ENCODE data around the gene PLPPR5.

Gene PLPPR5

DNA sequence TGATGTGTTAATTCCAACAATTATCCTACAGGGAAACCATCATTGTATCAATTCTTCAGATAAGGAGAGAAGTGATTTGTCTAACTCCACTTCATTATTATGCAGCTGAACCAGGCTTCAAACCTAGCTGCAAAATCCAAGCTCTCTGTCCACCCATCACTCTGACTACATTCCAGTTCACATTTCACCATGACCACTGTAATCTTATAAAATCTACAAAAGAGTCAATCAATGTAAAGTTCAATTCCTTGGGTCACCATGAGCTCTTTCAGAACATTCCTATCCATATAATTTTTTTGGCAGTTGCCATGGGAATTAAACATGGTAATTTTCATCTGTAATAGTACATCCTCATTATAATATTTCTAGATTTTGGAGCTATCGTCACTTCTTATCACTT lies 100.9 kb downstream of the PLPPR5 start:
- Histone ChIP-seq H4K20me1 (ENCODE audit: low read depth, low read length) (no peaks in the 10 kb centered on the region), H3K27ac (ENCODE audit: low read depth, low read length) (no peak overlapping the region), H3K4me2 (ENCODE audit: low read depth, low read length, poor library complexity, severe bottlenecking) (no peak overlapping the region), H3K9me3 (ENCODE audit: insufficient read depth, low read length) (no peaks in the 10 kb centered on the region), H3K9ac (ENCODE audit: low read length) (no peak overlapping the region), H3F3A (ENCODE audit: insufficient read depth) (no peaks in the 10 kb centered on the region), H3K27me3 (ENCODE audit: low read length) (no peaks in the 10 kb centered on the region), H3K79me2 (ENCODE audit: insufficient read depth, low read length) (no peaks in the 10 kb centered on the region), H2AFZ (ENCODE audit: low read depth, low read length, severe bottlenecking) (no peak overlapping the region), H3K36me3 (ENCODE audit: low read length) (no peaks in the 10 kb centered on the region), H3K9me2 (replicated peaks; ENCODE audit: insufficient read depth, low read length) (no peaks in the 10 kb centered on the region), H3K4me3 (ENCODE audit: insufficient read depth, low read length, poor library complexity, severe bottlenecking) (no peak overlapping the region)
- TF ChIP-seq, protein P1, sequence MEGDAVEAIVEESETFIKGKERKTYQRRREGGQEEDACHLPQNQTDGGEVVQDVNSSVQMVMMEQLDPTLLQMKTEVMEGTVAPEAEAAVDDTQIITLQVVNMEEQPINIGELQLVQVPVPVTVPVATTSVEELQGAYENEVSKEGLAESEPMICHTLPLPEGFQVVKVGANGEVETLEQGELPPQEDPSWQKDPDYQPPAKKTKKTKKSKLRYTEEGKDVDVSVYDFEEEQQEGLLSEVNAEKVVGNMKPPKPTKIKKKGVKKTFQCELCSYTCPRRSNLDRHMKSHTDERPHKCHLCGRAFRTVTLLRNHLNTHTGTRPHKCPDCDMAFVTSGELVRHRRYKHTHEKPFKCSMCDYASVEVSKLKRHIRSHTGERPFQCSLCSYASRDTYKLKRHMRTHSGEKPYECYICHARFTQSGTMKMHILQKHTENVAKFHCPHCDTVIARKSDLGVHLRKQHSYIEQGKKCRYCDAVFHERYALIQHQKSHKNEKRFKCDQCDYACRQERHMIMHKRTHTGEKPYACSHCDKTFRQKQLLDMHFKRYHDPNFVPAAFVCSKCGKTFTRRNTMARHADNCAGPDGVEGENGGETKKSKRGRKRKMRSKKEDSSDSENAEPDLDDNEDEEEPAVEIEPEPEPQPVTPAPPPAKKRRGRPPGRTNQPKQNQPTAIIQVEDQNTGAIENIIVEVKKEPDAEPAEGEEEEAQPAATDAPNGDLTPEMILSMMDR (IDR thresholded peaks at IDR 0.05; ENCODE audit: insufficient read depth, low read length, poor library complexity, severe bottlenecking): no peak
- TF ChIP-seq EZH2phosphoT487 (conservative IDR thresholded peaks at IDR 0.05; ENCODE audit: low read length): no peak

DNA sequence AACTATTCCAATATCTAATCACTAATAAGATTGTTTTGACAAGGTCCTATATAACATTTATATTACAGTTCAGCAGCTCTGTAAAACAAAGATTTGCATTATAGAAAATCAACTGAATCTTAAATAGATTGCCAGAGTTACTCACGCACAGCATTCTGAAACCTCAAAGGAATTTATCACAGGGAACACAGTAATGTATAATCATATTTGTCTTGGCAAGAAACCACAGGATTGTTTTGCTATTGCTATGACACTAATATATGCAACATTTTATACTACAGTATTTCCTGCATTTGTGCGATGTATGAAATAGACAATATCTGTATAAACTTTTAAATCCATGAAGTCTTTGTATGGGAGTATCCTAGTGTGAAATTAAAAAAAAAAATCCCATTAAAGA lies 101.4 kb downstream of the PLPPR5 start:
- no peaks in the 10 kb centered on the region for H3K9me2 ChIP-seq (replicated peaks; ENCODE audit: insufficient read depth, low read length)
- no peak overlapping the region for H3K4me2 ChIP-seq (ENCODE audit: low read depth, low read length, poor library complexity, severe bottlenecking)
- H3K27me3 ChIP-seq (ENCODE audit: low read length): no peaks in the 10 kb centered on the region
- H4K20me1 ChIP-seq (ENCODE audit: low read depth, low read length): no peaks in the 10 kb centered on the region
- H3K27ac ChIP-seq (ENCODE audit: low read depth, low read length): no peak overlapping the region
- H3K9me3 ChIP-seq (ENCODE audit: insufficient read depth, low read length): no peaks in the 10 kb centered on the region
- no peak overlapping the region for H2AFZ ChIP-seq (ENCODE audit: low read depth, low read length, severe bottlenecking)
- no peaks in the 10 kb centered on the region for H3K79me2 ChIP-seq (ENCODE audit: insufficient read depth, low read length)
- TF ChIP-seq, protein P1 (IDR thresholded peaks at IDR 0.05; ENCODE audit: insufficient read depth, low read length, poor library complexity, severe bottlenecking): no peak
- TF ChIP-seq EZH2phosphoT487 (conservative IDR thresholded peaks at IDR 0.05; ENCODE audit: low read length): no peak
- no peaks in the 10 kb centered on the region for H3F3A ChIP-seq (ENCODE audit: insufficient read depth)
- no peak overlapping the region for H3K4me3 ChIP-seq (ENCODE audit: insufficient read depth, low read length, poor library complexity, severe bottlenecking)
- no peak overlapping the region for H3K9ac ChIP-seq (ENCODE audit: low read length)
- H3K36me3 ChIP-seq (ENCODE audit: low read length): no peaks in the 10 kb centered on the region

DNA sequence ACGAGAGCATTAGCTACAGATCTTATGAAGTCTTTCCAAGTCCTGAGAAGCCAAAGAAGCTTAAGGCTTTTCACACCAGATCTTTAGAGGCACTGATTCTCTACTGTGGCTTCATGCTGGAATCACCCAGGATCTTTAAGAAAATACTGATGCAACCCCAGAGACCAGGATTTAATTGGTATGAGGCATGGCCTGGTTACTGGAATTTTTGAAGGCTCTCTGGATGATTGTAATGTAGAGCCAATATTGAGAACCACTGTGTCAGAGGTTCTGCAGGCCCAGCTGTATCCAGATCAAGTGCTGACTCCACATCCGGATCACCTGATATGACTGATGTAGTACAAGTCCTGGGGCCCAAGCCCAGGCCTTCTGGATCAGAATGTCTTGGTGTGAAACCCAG lies 105.7 kb downstream of the PLPPR5 start:
- H3F3A ChIP-seq (ENCODE audit: insufficient read depth): no peaks in the 10 kb centered on the region
- H3K27me3 ChIP-seq (ENCODE audit: low read length): no peaks in the 10 kb centered on the region
- H3K4me2 ChIP-seq (ENCODE audit: low read depth, low read length, poor library complexity, severe bottlenecking): no peak overlapping the region
- H3K9me3 ChIP-seq (ENCODE audit: insufficient read depth, low read length): no peaks in the 10 kb centered on the region
- no peaks in the 10 kb centered on the region for H3K9me2 ChIP-seq (replicated peaks; ENCODE audit: insufficient read depth, low read length)
- no peaks in the 10 kb centered on the region for H3K79me2 ChIP-seq (ENCODE audit: insufficient read depth, low read length)
- no peak overlapping the region for H2AFZ ChIP-seq (ENCODE audit: low read depth, low read length, severe bottlenecking)
- H3K9ac ChIP-seq (ENCODE audit: low read length): no peak overlapping the region
- H3K27ac ChIP-seq (ENCODE audit: low read depth, low read length): no peak overlapping the region
- H3K36me3 ChIP-seq (ENCODE audit: low read length): no peaks in the 10 kb centered on the region
- H3K4me3 ChIP-seq (ENCODE audit: insufficient read depth, low read length, poor library complexity, severe bottlenecking): no peak overlapping the region
- TF ChIP-seq EZH2phosphoT487 (conservative IDR thresholded peaks at IDR 0.05; ENCODE audit: low read length): no peak
- no peaks in the 10 kb centered on the region for H4K20me1 ChIP-seq (ENCODE audit: low read depth, low read length)

DNA sequence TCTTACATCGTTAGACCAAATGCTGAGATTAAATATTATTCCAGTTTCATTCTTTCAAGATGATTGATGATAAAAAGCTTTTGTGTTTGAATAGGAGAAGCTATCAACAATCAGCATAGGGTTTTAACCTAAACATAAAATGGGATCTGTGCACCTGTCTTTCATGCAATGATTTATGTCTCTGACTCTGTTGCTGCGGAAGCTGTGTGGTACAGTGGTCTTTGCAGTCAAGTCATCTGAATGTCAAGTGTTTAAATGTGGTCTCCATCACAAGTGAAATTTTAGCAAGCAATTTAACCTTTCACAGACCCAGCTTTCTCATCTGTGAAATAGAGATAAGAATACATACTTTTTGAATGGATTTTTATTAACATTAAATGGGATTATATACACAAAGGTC lies 107.2 kb downstream of the PLPPR5 start:
- H3K27ac ChIP-seq (ENCODE audit: low read depth, low read length): no peak overlapping the region

More for the DNA sequence above, 107.2 kb downstream of the PLPPR5 start:
- H3K36me3 ChIP-seq (ENCODE audit: low read length): no peaks in the 10 kb centered on the region
- no peak overlapping the region for H3K9ac ChIP-seq (ENCODE audit: low read length)
- no peaks in the 10 kb centered on the region for H3K27me3 ChIP-seq (ENCODE audit: low read length)
- no peaks in the 10 kb centered on the region for H3K9me2 ChIP-seq (replicated peaks; ENCODE audit: insufficient read depth, low read length)
- TF ChIP-seq, protein P1 (IDR thresholded peaks at IDR 0.05; ENCODE audit: insufficient read depth, low read length, poor library complexity, severe bottlenecking): no peak
- no peak for TF ChIP-seq EZH2phosphoT487 (conservative IDR thresholded peaks at IDR 0.05; ENCODE audit: low read length)
- H3K4me3 ChIP-seq (ENCODE audit: insufficient read depth, low read length, poor library complexity, severe bottlenecking): no peak overlapping the region
- H3K4me2 ChIP-seq (ENCODE audit: low read depth, low read length, poor library complexity, severe bottlenecking): no peak overlapping the region
- H3K79me2 ChIP-seq (ENCODE audit: insufficient read depth, low read length): no peaks in the 10 kb centered on the region
- H4K20me1 ChIP-seq (ENCODE audit: low read depth, low read length): no peaks in the 10 kb centered on the region
- no peaks in the 10 kb centered on the region for H3K9me3 ChIP-seq (ENCODE audit: insufficient read depth, low read length)
- no peaks in the 10 kb centered on the region for H3F3A ChIP-seq (ENCODE audit: insufficient read depth)
- no peak overlapping the region for H2AFZ ChIP-seq (ENCODE audit: low read depth, low read length, severe bottlenecking)

Measured in SU-DHL-6 (cell line).